NOMO-1 treated with DMSO at 0.1 percent for 48 hours (cell line): ENCODE results near the gene SPEG.
"Not testable (repeated sequence)": the region's sequence is repeated elsewhere in the genome, so short reads cannot be mapped to it uniquely, and the experiment has no call there.

ENCODE experiments used
- DNase-seq: peaks from one replicate; lab custom pipeline; 2025; ENCODE audit not compliant: unreplicated experiment; lab: John Stamatoyannopoulos, UW

Gene SPEG

DNA sequence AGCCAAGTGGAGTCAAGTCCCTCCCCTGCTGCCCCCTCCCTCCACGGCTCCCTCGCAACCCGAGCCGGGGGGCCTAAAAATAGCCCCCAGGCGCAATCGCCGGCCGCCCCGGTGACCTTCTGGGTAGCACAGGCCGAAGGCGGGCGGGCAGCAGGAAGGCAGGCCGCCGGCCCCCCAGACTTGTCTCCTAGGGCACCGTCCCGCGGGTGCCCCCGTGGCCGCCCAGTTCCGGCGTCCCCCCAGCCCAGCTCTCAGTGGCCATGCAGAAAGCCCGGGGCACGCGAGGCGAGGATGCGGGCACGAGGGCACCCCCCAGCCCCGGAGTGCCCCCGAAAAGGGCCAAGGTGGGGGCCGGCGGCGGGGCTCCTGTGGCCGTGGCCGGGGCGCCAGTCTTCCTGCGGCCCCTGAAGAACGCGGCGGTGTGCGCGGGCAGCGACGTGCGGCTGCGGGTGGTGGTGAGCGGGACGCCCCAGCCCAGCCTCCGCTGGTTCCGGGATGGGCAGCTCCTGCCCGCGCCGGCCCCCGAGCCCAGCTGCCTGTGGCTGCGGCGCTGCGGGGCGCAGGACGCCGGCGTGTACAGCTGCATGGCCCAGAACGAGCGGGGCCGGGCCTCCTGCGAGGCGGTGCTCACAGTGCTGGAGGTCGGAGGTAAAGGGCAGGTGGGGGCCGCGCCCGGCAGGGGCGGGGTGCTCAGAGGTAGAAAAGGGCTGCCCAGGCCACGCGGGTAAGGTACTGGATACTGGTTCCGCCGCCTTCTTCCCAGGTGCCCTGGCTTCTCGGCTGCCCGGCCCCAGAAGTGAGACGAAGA is at the start of gene SPEG:
SPEG (plus strand) TSS at position 126 of the 808 bp plus-strand sequence; CDS start at position 261, 135 bp downstream.
- no peak for DNase-seq

- no peak for DNase-seq
Measured at GRCh38 chr2:219384859-219385258, 49.8 kb upstream of the SPEG start.

GRCh38 chr2:219385958-219386520 is 48.6 kb upstream of the SPEG start:
- DNase-seq: no peak

GRCh38 chr2:219386532-219387280 is 47.9 kb upstream of the SPEG start:
- no peak for DNase-seq

DNA sequence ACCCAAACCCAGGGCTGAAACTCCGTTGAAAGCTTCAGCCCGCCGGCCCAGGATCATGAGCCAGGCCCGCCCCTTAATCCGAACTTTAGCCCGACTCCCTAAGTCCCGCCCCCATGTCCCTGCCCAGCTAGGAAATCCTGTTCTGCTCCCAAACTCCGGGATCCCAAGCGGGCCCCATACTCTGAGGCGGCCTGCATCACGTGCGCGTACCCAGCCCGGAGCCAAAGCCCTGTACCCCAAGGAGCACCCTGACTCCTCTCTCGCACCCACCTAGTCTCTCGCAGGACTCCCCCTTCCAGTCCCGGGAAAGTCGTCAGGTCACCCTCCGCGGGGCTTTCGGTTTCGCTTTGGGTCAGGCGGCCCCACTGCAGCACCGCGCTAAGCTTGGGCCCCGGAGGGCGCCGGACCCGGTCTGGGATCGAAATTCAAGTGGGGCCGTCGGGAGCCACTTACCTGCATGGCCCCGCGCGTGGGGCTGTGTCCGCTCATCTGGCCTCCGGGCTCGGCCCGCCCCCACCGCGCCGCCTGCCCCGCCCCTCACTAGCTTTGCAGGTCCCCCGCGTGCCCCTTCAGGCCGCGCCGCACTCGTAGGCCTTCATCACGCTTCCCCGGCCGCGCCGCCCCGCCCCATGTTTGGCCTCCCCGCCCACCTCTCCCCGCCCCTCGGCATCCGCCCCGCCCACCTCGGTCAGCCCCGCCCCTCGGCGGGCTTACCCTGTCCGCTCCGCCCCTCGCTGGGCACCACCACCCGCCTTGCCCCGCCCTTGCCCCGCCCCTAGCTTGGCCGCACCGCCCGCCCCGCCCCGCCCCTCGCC is 47.1 kb upstream of the SPEG start, which contains the start of gene DNPEP:
DNPEP (minus strand) TSS at position 607 of the 815 bp plus-strand sequence; CDS start at position 489, 118 bp downstream.
- peak; percentile 88 for DNase-seq

- peak; percentile 95 for DNase-seq
Measured at GRCh38 chr2:219388121-219388906, 46.3 kb upstream of the SPEG start.

DNA sequence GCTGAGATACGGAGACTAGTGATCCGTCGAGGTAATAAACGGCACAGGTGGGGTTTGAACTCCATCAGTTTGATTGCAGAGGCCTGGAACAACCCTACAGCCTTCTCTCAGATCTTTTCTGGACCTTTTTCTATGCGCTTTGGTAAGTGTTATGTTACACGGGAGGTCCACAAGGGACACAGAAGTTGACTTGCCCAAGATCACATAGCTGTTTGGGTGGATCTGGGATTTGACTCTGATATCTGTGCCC is 45.8 kb upstream of the SPEG start:
- DNase-seq: no peak

- DNase-seq: no peak
Measured at GRCh38 chr2:219392754-219393153, 41.9 kb upstream of the SPEG start.

DNA sequence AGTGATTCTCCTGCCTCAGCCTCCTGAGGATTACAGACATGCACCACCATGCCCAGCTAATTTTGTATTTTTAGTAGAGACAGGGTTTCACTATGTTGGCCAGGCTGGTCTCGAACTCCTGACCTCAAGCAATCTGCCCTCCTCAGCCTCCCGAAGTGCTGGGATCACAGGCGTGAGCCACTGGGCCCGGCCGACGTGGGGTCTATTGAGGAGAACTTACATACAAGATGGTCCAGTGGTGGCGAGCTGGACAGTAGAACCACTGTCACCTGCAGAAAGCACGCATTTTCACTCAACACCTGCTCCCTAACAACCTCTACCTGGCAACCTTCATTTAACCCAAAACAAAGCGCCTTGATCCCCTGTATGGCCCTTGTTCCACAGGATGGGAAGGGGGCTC is 39.6 kb upstream of the SPEG start:
- DNase-seq: not testable (repeated sequence)

DNA sequence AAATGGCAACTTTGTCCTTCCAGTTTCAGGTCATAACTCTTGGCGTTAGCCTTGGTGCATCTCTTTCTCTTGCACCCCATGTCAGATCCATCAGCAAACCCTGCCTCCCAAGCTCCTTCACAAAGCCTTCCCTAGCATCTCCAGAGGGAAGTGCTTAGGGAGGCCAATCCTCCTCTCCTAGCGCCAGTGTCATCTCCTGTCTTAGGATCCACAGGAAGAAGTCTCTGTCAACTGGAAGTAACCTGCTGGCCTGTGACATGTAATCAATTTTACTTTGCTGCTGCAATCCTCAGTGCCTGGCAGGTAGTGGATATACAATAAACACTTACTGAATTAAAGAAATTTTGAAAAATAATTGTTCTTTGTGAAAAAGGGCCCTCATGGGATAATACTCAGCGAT is 39.0 kb upstream of the SPEG start:
- DNase-seq: no peak

DNA sequence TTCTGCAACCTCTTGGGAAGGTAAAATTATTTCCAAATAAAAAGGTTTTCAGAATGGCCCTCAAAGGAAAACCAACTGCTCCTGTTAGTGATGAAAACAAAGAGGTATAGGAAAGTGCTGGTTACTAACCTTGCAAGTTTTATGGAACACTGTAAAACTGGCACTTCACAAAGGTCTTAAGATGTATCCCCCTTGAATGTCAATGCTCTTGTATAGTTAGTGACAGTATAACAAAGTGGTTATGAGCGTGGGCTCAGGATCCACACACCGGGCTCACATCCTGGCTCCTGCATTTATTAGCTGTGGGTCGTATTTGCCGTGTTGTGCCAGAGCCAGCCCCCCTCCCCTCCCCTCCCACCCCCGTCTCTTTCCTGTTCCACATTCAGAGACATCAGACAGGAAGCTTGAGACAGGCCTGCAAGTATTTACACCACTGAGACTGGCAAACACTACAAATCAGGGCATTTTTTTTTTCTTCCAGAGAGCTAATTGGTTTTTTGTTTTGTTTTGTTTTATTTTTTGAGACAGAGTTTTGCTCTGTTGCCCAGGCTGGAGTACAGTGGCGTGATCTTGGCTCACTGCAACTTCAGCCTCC is 37.7 kb upstream of the SPEG start:
- peak; percentile 52 for DNase-seq

DNA sequence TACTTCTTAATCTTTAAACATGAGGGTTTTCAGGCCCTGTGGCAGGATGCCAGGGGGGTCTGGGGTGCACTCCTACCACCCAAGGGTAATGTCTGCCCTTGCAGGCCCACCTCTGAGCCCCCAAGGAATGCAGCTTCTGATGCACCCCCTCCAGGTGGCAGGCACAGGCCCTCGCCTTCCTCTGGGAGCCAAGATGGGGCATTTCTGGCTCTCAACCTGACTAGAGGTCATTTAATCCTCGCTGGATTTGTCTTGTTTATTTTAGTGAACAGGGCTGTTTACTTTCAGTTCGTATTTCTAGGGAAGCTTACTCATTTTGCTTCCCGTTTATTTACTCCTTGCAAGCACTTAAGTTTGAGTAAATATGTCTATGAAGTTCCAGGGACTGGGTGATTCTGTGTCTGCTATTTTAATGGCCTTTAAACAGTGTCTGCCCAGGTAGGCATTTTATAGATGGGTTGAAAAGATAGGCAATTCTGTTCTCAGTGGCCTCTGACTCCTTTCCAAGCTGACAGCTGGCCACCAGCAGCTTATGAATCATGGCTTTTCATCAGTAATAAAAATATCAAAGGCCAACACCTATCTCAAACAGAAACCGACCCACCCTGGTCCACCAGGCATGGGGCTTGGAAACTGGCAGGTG is 35.8 kb upstream of the SPEG start:
- DNase-seq: no peak

- DNase-seq: peak; percentile 50
Measured at GRCh38 chr2:219399716-219400478, 34.7 kb upstream of the SPEG start.

DNA sequence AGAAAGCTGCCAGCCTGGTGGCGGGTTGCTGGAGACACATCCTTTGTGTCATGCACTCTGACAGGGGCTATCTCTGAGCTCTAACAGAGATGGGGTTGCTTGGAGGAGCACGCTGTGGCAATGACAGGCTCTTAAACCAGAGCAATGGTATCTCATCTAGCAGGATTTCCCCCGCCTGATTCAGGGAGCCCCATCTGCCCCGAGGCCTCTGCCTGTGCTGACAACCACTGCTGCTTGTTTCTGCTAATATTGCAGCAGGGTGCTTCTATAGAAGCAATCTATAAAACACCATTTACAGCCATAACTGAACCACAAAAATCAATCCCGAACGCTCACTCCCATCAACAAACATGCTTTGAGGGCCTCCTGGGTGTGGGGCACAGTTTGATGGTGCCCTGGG is 34.1 kb upstream of the SPEG start:
- no peak for DNase-seq

DNA sequence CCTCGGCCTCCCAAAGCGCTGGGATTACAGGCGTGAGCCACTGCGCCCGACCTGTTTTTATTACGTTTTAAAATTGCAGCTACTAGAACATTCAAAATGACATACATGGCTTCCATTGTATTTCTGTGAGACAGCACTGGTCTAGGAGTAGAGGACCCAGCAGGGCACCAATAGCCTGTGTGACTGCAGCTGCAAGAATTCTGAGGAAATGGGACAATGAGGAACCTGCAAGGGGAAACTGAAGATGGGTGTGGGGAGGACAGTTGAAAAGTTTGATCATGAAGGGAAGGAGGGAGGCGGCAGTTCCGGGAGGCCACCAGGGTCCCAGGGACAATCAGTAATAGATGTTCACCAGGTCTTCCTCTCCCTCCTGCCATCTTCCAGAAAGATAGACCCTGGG is 33.0 kb upstream of the SPEG start:
- peak; percentile 43 for DNase-seq

DNA sequence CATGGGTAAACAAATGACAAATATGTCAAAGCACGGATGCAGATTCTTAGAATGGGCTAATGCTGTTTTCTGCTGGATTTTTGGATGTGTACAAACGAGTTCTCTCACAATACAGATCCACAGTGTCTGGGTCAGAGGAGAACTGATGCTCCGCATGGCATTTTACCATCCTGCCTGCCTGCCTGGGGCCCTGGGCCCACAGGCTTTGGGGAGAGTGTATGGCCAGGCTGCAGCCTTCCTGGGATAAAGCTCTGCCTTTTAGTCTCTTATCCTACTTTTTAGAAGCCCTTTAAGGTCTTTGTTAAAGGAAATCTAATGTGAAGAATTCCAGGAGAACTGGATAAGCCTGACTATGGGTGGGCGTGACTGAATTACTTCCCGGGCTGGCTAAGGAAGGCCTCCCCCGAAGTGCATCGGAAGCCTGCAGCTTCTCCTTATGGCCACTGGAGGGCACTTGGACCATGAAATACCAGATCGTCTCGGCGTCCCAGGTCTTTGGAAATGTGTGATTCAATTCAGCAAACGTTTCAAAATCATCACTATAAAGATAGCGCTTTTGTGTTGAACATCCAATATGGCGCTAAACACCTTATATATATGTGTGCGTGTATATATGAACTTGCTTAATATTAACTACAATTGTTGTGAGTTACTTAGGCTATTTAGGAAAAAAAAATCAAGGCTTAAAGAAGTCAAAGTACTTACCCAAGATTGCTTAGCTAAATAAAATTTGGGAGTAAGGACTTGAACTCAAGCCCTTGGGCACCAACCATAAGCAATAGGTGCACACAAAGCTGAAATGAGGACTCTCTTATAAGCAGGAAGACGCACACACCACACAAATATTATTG is 31.8 kb upstream of the SPEG start:
- peak; percentile 82 for DNase-seq

GRCh38 chr2:219403861-219404260 is 30.8 kb upstream of the SPEG start:
- DNase-seq: no peak

- no peak for DNase-seq
Measured at GRCh38 chr2:219404291-219404910, 30.2 kb upstream of the SPEG start.
